Esophagus squamous epithelium (tissue), 5 donors: ENCODE data around the gene SF1. TPM values are rescaled to one million over a fixed set of nuclear protein-coding genes. Genes with fewer than 3 reads are reported as not detected.
A peak's percentile ranks its signal among the peaks of the same experiment; 100 is the strongest.

Experiments
- DNase-seq: peaks from one replicate; lab custom pipeline; 2025; lab: John Stamatoyannopoulos, UW
- H3K27ac ChIP-seq, 4 donors: fragments of 200-600 bp; sonication (generic); one replicate each; pipeline ENCODE4 v1.5.1; 2016 to 2019; ENCODE audit warnings: mild to moderate bottlenecking in 1 of 4
- H3K27me3 ChIP-seq, 4 donors: fragments of 200-600 bp; sonication (generic); 1 replicate in 3 of 4; 2 replicates in 1 of 4; pipeline versions ENCODE4 v1.5.1 to v1.6.0; 2017 to 2021; ENCODE audit warnings: antibody characterized with exemption in 1 of 4
- H3K36me3 ChIP-seq, 3 donors: fragments of 200-600 bp; sonication (generic); one replicate each; pipeline ENCODE4 v1.5.1; 2016 to 2019
- H3K4me1 ChIP-seq, 3 donors: fragments of 200-600 bp; sonication (generic); one replicate each; pipeline ENCODE4 v1.5.1; 2017 to 2019
- H3K4me3 ChIP-seq, 4 donors: fragments of 200-600 bp; sonication (generic); 1 replicate in 3 of 4; 2 replicates in 1 of 4; pipeline ENCODE4 v1.5.1; 2016 to 2019; ENCODE audit warnings: mild to moderate bottlenecking in 2 of 4, moderate library complexity in 1 of 4
- H3K9me3 ChIP-seq, 3 donors: fragments of 200-600 bp; sonication (generic); one replicate each; pipeline ENCODE4 v1.5.1; 2016 to 2019
- POLR2A ChIP-seq, 4 donors: fragments of 450-650 bp; IDR thresholded peaks; one replicate each; pipeline ENCODE4 v1.6.1; 2017; ENCODE audit warnings: antibody characterized with exemption in 4 of 4, mild to moderate bottlenecking in 4 of 4, moderate library complexity in 3 of 4
- WGBS, 2 donors: methylation state at CpG; one replicate each; pipeline ENCODE4 v1.1.5; 2018; 5-methylcytosine and 5-hydroxymethylcytosine counted together
- intact Hi-C: fragments of 100-400 bp; cut with DNase I; formaldehyde crosslinking; loops from one replicate; pipeline ENCODE4 v1.15.0; 2022
- total RNA-seq, 4 donors: library from RNA; depleted of rRNA; stranded (reverse); fragments of >200 nt; gene quantifications; one replicate each; pipeline ENCODE4 v1.1.0, GENCODE V29; 2016
- TF ChIP-seq, protein P1 (sequence below), 6 experiments: fragments of 450-650 bp in 4 of 6; fragments of 200-600 bp in 2 of 6; sonication (generic) in 2 of 6; IDR thresholded peaks; one replicate each; pipeline ENCODE4 v1.5.1; 2016 to 2019; ENCODE audit warnings: antibody characterized with exemption in 6 of 6, mild to moderate bottlenecking in 4 of 6, moderate library complexity in 4 of 6
- donor health status: DM: yes; HTN: yes; CAD: no.

Gene SF1
- total RNA-seq, 4 donors from 2014 or later: 136 to 292 (median 223) TPM

DNA sequence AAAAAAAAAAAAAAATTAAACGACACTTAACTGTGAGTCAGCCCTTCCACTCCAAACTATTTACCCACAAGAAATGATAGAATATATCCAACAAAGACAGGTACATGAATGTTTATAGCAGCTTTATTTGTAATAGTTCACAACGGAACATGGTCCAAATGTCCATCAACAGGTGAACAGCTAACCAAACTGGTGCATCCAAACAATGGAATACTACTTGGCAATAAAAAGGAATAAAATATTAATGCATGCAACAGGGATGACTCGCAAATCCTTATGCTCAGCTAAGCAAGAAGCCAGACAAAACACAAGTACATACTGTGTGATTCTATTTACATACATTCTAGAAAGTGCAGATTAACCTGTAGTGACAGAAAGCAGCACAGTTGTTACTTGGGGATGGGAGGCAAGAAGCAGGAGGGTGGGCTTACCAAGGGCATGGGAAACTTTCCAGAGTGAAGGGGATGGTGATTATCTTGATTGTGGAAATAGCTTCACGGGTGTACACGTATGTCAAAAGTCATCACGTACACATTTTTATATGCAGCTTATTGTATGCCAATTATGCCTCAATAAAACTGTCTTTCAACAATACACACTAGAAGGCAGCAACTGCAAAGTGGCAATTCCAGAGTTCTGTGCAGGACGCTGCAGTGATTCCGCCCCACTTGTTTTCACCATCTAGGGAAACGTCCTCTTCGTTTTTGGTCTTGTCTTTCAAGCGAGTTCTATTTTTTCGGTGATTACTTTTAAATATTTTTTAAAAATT is 6.7 kb upstream of the SF1 start:
- no peak overlapping the region for H3K4me3 ChIP-seq
- no peak overlapping the region for H3K27ac ChIP-seq
- DNase-seq: no peak
- no peaks in the 10 kb centered on the region for H3K9me3 ChIP-seq
- intact Hi-C loops: no loop called here
- H3K27me3 ChIP-seq: no peaks in the 10 kb centered on the region
- TF ChIP-seq POLR2A (IDR thresholded peaks at IDR 0.05): no peak
- TF ChIP-seq, protein P1, sequence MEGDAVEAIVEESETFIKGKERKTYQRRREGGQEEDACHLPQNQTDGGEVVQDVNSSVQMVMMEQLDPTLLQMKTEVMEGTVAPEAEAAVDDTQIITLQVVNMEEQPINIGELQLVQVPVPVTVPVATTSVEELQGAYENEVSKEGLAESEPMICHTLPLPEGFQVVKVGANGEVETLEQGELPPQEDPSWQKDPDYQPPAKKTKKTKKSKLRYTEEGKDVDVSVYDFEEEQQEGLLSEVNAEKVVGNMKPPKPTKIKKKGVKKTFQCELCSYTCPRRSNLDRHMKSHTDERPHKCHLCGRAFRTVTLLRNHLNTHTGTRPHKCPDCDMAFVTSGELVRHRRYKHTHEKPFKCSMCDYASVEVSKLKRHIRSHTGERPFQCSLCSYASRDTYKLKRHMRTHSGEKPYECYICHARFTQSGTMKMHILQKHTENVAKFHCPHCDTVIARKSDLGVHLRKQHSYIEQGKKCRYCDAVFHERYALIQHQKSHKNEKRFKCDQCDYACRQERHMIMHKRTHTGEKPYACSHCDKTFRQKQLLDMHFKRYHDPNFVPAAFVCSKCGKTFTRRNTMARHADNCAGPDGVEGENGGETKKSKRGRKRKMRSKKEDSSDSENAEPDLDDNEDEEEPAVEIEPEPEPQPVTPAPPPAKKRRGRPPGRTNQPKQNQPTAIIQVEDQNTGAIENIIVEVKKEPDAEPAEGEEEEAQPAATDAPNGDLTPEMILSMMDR (IDR thresholded peaks at IDR 0.05): no peak
- 79 to 88% methylated on average over 12 of the region's 12 CpGs for WGBS, 2 donors
- H3K36me3 ChIP-seq: peaks cover 0 to 11% (median 0%) of the 10 kb centered on the region in 3 donors
- peaks cover 0 to 7% (median 0%) of the 10 kb centered on the region in 3 donors for H3K4me1 ChIP-seq

DNA sequence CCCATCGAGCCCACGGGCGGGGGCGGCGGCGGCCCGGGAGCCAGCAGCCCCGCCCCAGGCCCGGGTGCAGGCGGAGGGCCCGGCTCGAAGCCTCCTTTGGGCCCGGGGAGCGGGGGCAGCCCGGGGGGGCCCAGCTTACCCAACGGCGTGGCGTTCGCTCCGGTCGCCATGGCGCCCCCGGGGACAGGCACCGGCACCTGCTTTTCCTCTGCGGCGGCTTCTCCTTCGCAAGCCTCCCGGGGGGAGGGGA is 194 bp downstream of the SF1 start:
- H3K36me3 ChIP-seq: peaks cover 18 to 38% (median 27%) of the 10 kb centered on the region in 3 donors
- 0% methylated on average over 6 of the region's 28 CpGs; no CpG with 5 or more reads in 1 of the 2 donors for WGBS, 2 donors

DNA sequence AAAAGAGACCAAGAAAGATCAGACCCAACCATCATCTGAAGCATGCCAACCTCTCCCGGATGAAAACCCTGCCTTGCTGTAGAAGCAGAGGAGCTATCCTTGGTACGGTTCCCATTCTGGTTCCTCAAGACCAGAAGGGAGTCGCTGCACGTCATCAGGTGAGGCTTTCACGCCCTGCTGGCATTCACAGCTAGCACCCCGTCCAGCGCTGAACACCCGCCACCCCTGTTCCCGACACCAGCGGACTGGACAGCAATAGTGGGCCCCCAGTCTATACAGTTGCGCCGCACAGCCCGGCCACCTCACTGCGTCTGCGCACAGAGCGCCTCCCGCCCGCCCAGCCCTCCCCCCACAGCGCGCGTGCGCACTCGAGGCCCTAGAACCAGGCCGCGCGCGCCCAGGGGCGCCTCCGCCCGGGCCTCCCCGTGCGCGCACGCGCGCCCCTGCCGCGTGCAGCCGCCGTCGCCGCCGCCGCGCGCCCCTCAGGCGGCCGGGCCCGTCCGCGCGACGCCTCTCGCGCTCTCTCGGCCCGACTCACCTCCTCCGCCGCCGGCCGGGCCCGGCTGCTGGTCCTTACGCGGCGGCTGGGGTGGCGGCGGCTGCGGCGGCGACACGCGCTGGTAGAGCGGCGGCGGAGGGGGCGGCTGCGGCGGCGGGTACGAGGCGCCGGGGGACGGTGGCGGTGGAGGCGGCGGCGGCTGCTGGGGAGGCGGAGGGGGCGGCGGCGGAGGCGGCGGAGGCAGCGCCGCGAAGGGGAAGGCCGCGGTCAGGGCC is 706 bp downstream of the SF1 start:
- intact Hi-C loops: no loop called here
- 0% methylated on average over 5 to 7 of the region's 98 CpGs for WGBS, 2 donors
- TF ChIP-seq POLR2A (IDR thresholded peaks at IDR 0.05): peak in 1 of 4 donors; percentile 28
- TF ChIP-seq, protein P1 (IDR thresholded peaks at IDR 0.05): no peak

More for the DNA sequence above, 194 bp downstream of the SF1 start:
- no peak for DNase-seq
- Histone ChIP-seq H3K4me3 (peak overlapping the region; percentile 86 to 99 (median 94)), H3K9me3 (no peaks in the 10 kb centered on the region), H3K4me1 (peaks cover 21 to 52% (median 29%) of the 10 kb centered on the region in 3 donors), H3K27ac (peak overlapping the region; percentile 99 to 100 (median 100)), H3K27me3 (no peaks in the 10 kb centered on the region)
- intact Hi-C loops: no loop called here
- no peak for TF ChIP-seq POLR2A (IDR thresholded peaks at IDR 0.05)
- TF ChIP-seq, protein P1 (IDR thresholded peaks at IDR 0.05): no peak

DNA sequence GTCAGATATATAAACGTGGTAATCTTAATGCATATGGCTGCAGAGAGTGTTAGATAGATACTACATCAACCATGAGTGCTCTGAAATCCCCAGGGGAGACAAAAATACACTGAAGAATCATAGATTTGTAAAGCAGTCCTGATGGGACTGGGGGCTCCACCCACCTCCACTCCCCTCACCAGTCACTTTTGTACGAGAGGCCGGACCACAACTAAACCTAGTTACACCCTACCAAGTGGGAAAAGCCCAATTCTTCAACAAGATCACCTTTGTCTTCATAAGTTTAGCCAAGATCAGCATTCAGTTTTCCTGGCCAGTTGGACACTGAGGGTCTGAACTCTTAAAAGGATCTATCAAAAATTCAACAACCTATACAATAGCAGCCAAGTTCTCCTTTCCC is 1.5 kb downstream of the SF1 start:
- Histone ChIP-seq H3K4me3 (peak overlapping the region; percentile 86 to 99 (median 94)), H3K36me3 (peaks cover 24 to 50% (median 36%) of the 10 kb centered on the region in 3 donors), H3K27me3 (no peaks in the 10 kb centered on the region), H3K4me1 (peaks cover 21 to 65% (median 36%) of the 10 kb centered on the region in 3 donors), H3K27ac (peak overlapping the region; percentile 99 to 100 (median 100)), H3K9me3 (no peaks in the 10 kb centered on the region)
- WGBS, 2 donors: 17 to 18% methylated on average over 3 of the region's 3 CpGs
- no peak for DNase-seq
- intact Hi-C loops: no loop called here
- no peak for TF ChIP-seq POLR2A (IDR thresholded peaks at IDR 0.05)
- TF ChIP-seq, protein P1 (IDR thresholded peaks at IDR 0.05): no peak

More for the DNA sequence above, 706 bp downstream of the SF1 start:
- Histone ChIP-seq H3K4me3 (peak overlapping the region; percentile 86 to 99 (median 94)), H3K4me1 (peaks cover 21 to 57% (median 33%) of the 10 kb centered on the region in 3 donors), H3K36me3 (peaks cover 23 to 43% (median 32%) of the 10 kb centered on the region in 3 donors), H3K27me3 (no peaks in the 10 kb centered on the region), H3K27ac (peak overlapping the region; percentile 99 to 100 (median 100)), H3K9me3 (no peaks in the 10 kb centered on the region)
- DNase-seq: peak; percentile 43

DNA sequence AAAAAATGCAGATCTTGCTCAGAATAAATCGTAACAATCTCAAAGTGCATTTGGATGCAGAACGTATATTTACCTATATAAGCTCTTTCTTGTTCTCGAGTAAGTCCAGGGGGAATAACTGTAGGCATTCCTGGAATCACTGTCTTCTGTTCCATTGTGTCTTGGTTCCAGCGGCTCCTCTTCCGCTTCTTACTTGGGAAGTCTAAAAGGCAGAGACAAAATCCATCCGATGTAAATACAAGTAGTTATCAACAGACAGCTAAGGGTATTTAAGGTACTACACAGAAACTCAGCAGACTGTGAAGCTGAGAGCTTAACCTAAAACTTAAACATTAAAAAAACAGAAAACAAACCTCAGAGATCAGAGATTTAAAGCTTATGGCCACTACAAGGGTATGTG is 1.9 kb downstream of the SF1 start:
- 42 to 54% methylated on average over 6 of the region's 6 CpGs for WGBS, 2 donors
- H3K36me3 ChIP-seq: peaks cover 27 to 55% (median 36%) of the 10 kb centered on the region in 3 donors
- H3K27ac ChIP-seq: peak overlapping the region in 2 of 4 donors; percentile 99 to 100
- H3K27me3 ChIP-seq: no peaks in the 10 kb centered on the region
- H3K4me3 ChIP-seq: peak overlapping the region; percentile 86 to 99 (median 94)
- peaks cover 21 to 69% (median 36%) of the 10 kb centered on the region in 3 donors for H3K4me1 ChIP-seq
- DNase-seq: no peak
- intact Hi-C loops: no loop called here
- no peak for TF ChIP-seq POLR2A (IDR thresholded peaks at IDR 0.05)
- TF ChIP-seq, protein P1 (IDR thresholded peaks at IDR 0.05): no peak
- H3K9me3 ChIP-seq: no peaks in the 10 kb centered on the region
